GM18517 (cell line): Measurements from ENCODE around the gene TFF1.

Source experiments
- ATAC-seq: cut with Tn5 transposase; IDR thresholded peaks from one replicate; pipeline ENCODE4 v1.9.1; 2021; ENCODE audit warnings: mild to moderate bottlenecking, moderate library complexity; ENCODE audit not compliant: unreplicated experiment

TFF1 gene

GRCh38 chr21:42383331-42383730, 17.0 kb upstream of the TFF1 start:
- ATAC-seq: no peak

GRCh38 chr21:42382915-42383314, 16.6 kb upstream of the TFF1 start:
- no peak for ATAC-seq

GRCh38 chr21:42381347-42381984, 15.1 kb upstream of the TFF1 start:
- ATAC-seq: no peak

GRCh38 chr21:42379426-42380215, 13.3 kb upstream of the TFF1 start:
- ATAC-seq: no peak

GRCh38 chr21:42378418-42378817, 12.1 kb upstream of the TFF1 start:
- ATAC-seq: no peak

- no peak for ATAC-seq
These were observed 11.6 kb upstream of the TFF1 start for GRCh38 chr21:42377951-42378340.

GRCh38 chr21:42377211-42377950, 11.0 kb upstream of the TFF1 start:
- no peak for ATAC-seq

GRCh38 chr21:42376338-42376982, 10.1 kb upstream of the TFF1 start:
- no peak for ATAC-seq

GRCh38 chr21:42375966-42376337, 9.6 kb upstream of the TFF1 start:
- ATAC-seq: no peak

- ATAC-seq: no peak
These were observed 9.2 kb upstream of the TFF1 start for GRCh38 chr21:42375506-42375905.

- no peak for ATAC-seq
These were observed 8.6 kb upstream of the TFF1 start for GRCh38 chr21:42374864-42375499.

GRCh38 chr21:42374457-42374856, 8.1 kb upstream of the TFF1 start:
- ATAC-seq: no peak

GRCh38 chr21:42373908-42374455, 7.6 kb upstream of the TFF1 start:
- no peak for ATAC-seq

GRCh38 chr21:42373196-42373907, 7.0 kb upstream of the TFF1 start:
- ATAC-seq: no peak

GRCh38 chr21:42370894-42371654, 4.7 kb upstream of the TFF1 start:
- ATAC-seq: no peak

- no peak for ATAC-seq
These were observed 3.5 kb upstream of the TFF1 start for GRCh38 chr21:42369821-42370220.

GRCh38 chr21:42367367-42368165, 1.2 kb upstream of the TFF1 start:
- ATAC-seq: no peak

GRCh38 chr21:42365770-42366169, 565 bp downstream of the TFF1 start:
- no peak for ATAC-seq
